ENCODE measurements around the gene TCEA2. TPM values are rescaled to one million over a fixed set of nuclear protein-coding genes. Genes with fewer than 3 reads are reported as not detected.
A peak's percentile ranks its signal among the peaks of the same experiment; 100 is the strongest.

Gene TCEA2
- polyA plus RNA-seq, 1 experiment: 34.2 TPM

- CTCF ChIA-PET: interaction anchor here (1.0 to 5.0 kb wide), 2 partner anchors 14 kb away, joined by 3 to 76 read pairs; no protein-coding TSS in a partner anchor
- DNase-seq (ENCODE audit: low read depth): no peak
- TF ChIP-seq CTCF (IDR thresholded peaks at IDR 0.05; ENCODE audit: insufficient read depth, low read depth, low read length): no peak
- Histone ChIP-seq H3K27me3 (ENCODE audit: control insufficient read depth, insufficient read depth, low read length) (peaks cover 30% of the 10 kb centered on the region), H3K36me3 (ENCODE audit: control insufficient read depth, insufficient read depth, low read length) (no peaks in the 10 kb centered on the region), H3K4me3 (ENCODE audit: low read depth, low read length) (no peak overlapping the region; the same call in 1 of the 2 replicates)
- POLR2A ChIA-PET: no interaction called here
Observed at GRCh38 chr20:64041781-64042053, 21.3 kb upstream of the TCEA2 start.

GRCh38 chr20:64042054-64042781, 20.8 kb upstream of the TCEA2 start:
- Histone ChIP-seq H3K36me3 (ENCODE audit: control insufficient read depth, insufficient read depth, low read length) (no peaks in the 10 kb centered on the region), H3K27me3 (ENCODE audit: control insufficient read depth, insufficient read depth, low read length) (peaks cover 34% of the 10 kb centered on the region), H3K4me3 (ENCODE audit: low read depth, low read length) (peak overlapping the region; percentile 38)
- CTCF ChIA-PET: interaction anchor here (5.0 kb wide), 1 partner anchor 13 kb away, joined by 76 read pairs; no protein-coding TSS in a partner anchor
- no peak for TF ChIP-seq CTCF (IDR thresholded peaks at IDR 0.05; ENCODE audit: insufficient read depth, low read depth, low read length)
- POLR2A ChIA-PET: no interaction called here
- DNase-seq (ENCODE audit: low read depth): no peak

GRCh38 chr20:64043768-64044167, 19.2 kb upstream of the TCEA2 start:
- DNase-seq (ENCODE audit: low read depth): no peak
- CTCF ChIA-PET: interaction anchor here (0.8 to 1.3 kb wide), 2 partner anchors 14 to 15 kb away, joined by 3 to 8 read pairs; no protein-coding TSS in a partner anchor
- peaks cover 41% of the 10 kb centered on the region for H3K27me3 ChIP-seq (ENCODE audit: control insufficient read depth, insufficient read depth, low read length)

GRCh38 chr20:64044484-64045247, 18.3 kb upstream of the TCEA2 start:
- TF ChIP-seq CTCF (IDR thresholded peaks at IDR 0.05; ENCODE audit: insufficient read depth, low read depth, low read length): no peak
- no peak overlapping the region for H3K4me3 ChIP-seq (ENCODE audit: low read depth, low read length)
- no peaks in the 10 kb centered on the region for H3K36me3 ChIP-seq (ENCODE audit: control insufficient read depth, insufficient read depth, low read length)
- peaks cover 41% of the 10 kb centered on the region for H3K27me3 ChIP-seq (ENCODE audit: control insufficient read depth, insufficient read depth, low read length)
- no peak for DNase-seq (ENCODE audit: low read depth)
- ChIA-PET CTCF (interaction anchor here (0.8 to 1.3 kb wide), 4 partner anchors 9 to 64 kb away, joined by 3 to 8 read pairs (median 5); partner anchors contain the start of gene PRPF6), POLR2A (no interaction called here)

More at GRCh38 chr20:64043768-64044167, 19.2 kb upstream of the TCEA2 start:
- POLR2A ChIA-PET: no interaction called here
- TF ChIP-seq CTCF (IDR thresholded peaks at IDR 0.05; ENCODE audit: insufficient read depth, low read depth, low read length): no peak
- Histone ChIP-seq H3K4me3 (ENCODE audit: low read depth, low read length) (no peak overlapping the region), H3K36me3 (ENCODE audit: control insufficient read depth, insufficient read depth, low read length) (no peaks in the 10 kb centered on the region)

- DNase-seq (ENCODE audit: low read depth): no peak
- H3K4me3 ChIP-seq (ENCODE audit: low read depth, low read length): no peak overlapping the region
- H3K36me3 ChIP-seq (ENCODE audit: control insufficient read depth, insufficient read depth, low read length): no peaks in the 10 kb centered on the region
- TF ChIP-seq CTCF (IDR thresholded peaks at IDR 0.05; ENCODE audit: insufficient read depth, low read depth, low read length): no peak
- H3K27me3 ChIP-seq (ENCODE audit: control insufficient read depth, insufficient read depth, low read length): peaks cover 38% of the 10 kb centered on the region
- ChIA-PET POLR2A (no interaction called here), CTCF (interaction anchor here (1.3 kb wide), 2 partner anchors 8 to 12 kb away, joined by 7 to 8 read pairs; no protein-coding TSS in a partner anchor)
Observed at GRCh38 chr20:64045346-64046011, 17.5 kb upstream of the TCEA2 start.

Measured in BJ (cell line).